Spleen (tissue), 7 donors: Measurements from ENCODE around the gene ABCG1.

Experiments
- POLR2A ChIP-seq, 3 donors: fragments of 450-650 bp; IDR thresholded peaks; one replicate each; pipeline ENCODE4 v1.5.1; 2017; ENCODE audit warnings: antibody characterized with exemption in 3 of 3, mild to moderate bottlenecking in 1 of 3
- TF ChIP-seq, protein P1 (sequence below), 11 experiments: fragments of 200-600 bp in 7 of 11; fragments of 450-650 bp in 4 of 11; sonication (generic) in 4 of 11; IDR thresholded peaks in 8 of 11; conservative IDR thresholded peaks in 3 of 11; 1 replicate in 7 of 11; 2 replicates in 4 of 11; pipeline versions ENCODE4 v1.4.0 to v1.8.0; 2016 to 2021; ENCODE audit warnings: antibody characterized with exemption in 11 of 11, inconsistent platforms in 4 of 11, mild to moderate bottlenecking in 1 of 11
- donor health status: DM: no; HTN: no; CAD: no; lungs with moderate emphysema.
- donor health status: DM: no; HTN: no; CAD: no.
- donor health status: DM: no; HTN: no; CAD: no.

- TF ChIP-seq, protein P1, sequence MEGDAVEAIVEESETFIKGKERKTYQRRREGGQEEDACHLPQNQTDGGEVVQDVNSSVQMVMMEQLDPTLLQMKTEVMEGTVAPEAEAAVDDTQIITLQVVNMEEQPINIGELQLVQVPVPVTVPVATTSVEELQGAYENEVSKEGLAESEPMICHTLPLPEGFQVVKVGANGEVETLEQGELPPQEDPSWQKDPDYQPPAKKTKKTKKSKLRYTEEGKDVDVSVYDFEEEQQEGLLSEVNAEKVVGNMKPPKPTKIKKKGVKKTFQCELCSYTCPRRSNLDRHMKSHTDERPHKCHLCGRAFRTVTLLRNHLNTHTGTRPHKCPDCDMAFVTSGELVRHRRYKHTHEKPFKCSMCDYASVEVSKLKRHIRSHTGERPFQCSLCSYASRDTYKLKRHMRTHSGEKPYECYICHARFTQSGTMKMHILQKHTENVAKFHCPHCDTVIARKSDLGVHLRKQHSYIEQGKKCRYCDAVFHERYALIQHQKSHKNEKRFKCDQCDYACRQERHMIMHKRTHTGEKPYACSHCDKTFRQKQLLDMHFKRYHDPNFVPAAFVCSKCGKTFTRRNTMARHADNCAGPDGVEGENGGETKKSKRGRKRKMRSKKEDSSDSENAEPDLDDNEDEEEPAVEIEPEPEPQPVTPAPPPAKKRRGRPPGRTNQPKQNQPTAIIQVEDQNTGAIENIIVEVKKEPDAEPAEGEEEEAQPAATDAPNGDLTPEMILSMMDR (IDR thresholded peaks at IDR 0.05 in 8 of 11, conservative IDR thresholded peaks at IDR 0.05 in 3 of 11): no peak
- no peak for TF ChIP-seq POLR2A (IDR thresholded peaks at IDR 0.05)
Observed at GRCh38 chr21:42296501-42296900, 77.6 kb downstream of the ABCG1 start.
